Memory B cell (primary cell): ENCODE measurements around the gene PLB1.
"Not testable (repeated sequence)": the region's sequence is repeated elsewhere in the genome, so short reads cannot be mapped to it uniquely, and the experiment has no call there.

Experiments used
- ATAC-seq: fragments of 150-1000 bp; cut with Tn5 transposase; 2 replicates; pipeline ENCODE4 v1.10.0; 2021; ENCODE audit warnings: low read depth, mild to moderate bottlenecking, moderate library complexity
- DNase-seq, 2 donors: peaks; one replicate each; pipeline ENCODE4 v3.0.0; 2022; ENCODE audit warnings: low spot score in 2 of 2
- H3K27ac Mint-ChIP-seq: one replicate; pipeline ENCODE4 v1.8.0; 2022; ENCODE audit warnings: mild to moderate bottlenecking, moderate library complexity, mixed read lengths
- H3K27me3 Mint-ChIP-seq: one replicate; pipeline ENCODE4 v1.8.0; 2022; ENCODE audit warnings: mixed read lengths
- H3K36me3 Mint-ChIP-seq: one replicate; pipeline ENCODE4 v1.8.0; 2022; ENCODE audit warnings: mild to moderate bottlenecking, mixed read lengths
- H3K4me1 Mint-ChIP-seq: one replicate; pipeline ENCODE4 v1.8.0; 2022; ENCODE audit warnings: mixed read lengths
- H3K4me3 Mint-ChIP-seq: one replicate; pipeline ENCODE4 v1.8.0; 2022; ENCODE audit warnings: mild to moderate bottlenecking, moderate library complexity, mixed read lengths
- H3K9me3 Mint-ChIP-seq: one replicate; pipeline ENCODE4 v1.8.0; 2022; ENCODE audit warnings: mixed read lengths

PLB1 gene

GRCh38 chr2:28662044-28662443, 166.2 kb downstream of the PLB1 start:
- ATAC-seq (no peak), DNase-seq (no peak)
- H3K4me1 Mint-ChIP-seq = no peaks in the 10 kb centered on the region
- peaks cover 5% of the 10 kb centered on the region for H3K27me3 Mint-ChIP-seq
- no peak overlapping the region for H3K4me3 Mint-ChIP-seq
- no peaks in the 10 kb centered on the region for H3K36me3 Mint-ChIP-seq
- no peak overlapping the region for H3K27ac Mint-ChIP-seq
- no peaks in the 10 kb centered on the region for H3K9me3 Mint-ChIP-seq

GRCh38 chr2:28662468-28663181, 166.8 kb downstream of the PLB1 start:
- Mint-ChIP-seq H3K27me3 (peaks cover 8% of the 10 kb centered on the region), H3K36me3 (no peaks in the 10 kb centered on the region), H3K4me1 (no peaks in the 10 kb centered on the region), H3K9me3 (no peaks in the 10 kb centered on the region), H3K27ac (no peak overlapping the region), H3K4me3 (no peak overlapping the region)
- DNase-seq (no peak), ATAC-seq (no peak)

GRCh38 chr2:28663359-28663758, 167.5 kb downstream of the PLB1 start:
- Mint-ChIP-seq H3K27me3 (peaks cover 7% of the 10 kb centered on the region), H3K4me1 (no peaks in the 10 kb centered on the region)
- no peak for DNase-seq

GRCh38 chr2:28664120-28664842, 168.4 kb downstream of the PLB1 start:
- Mint-ChIP-seq H3K27ac (no peak overlapping the region), H3K9me3 (no peaks in the 10 kb centered on the region), H3K27me3 (peaks cover 7% of the 10 kb centered on the region), H3K4me1 (no peaks in the 10 kb centered on the region), H3K36me3 (no peaks in the 10 kb centered on the region), H3K4me3 (no peak overlapping the region)
- ATAC-seq (no peak), DNase-seq (no peak)

More at GRCh38 chr2:28663359-28663758, 167.5 kb downstream of the PLB1 start:
- no peak for ATAC-seq
- no peaks in the 10 kb centered on the region for H3K36me3 Mint-ChIP-seq
- H3K9me3 Mint-ChIP-seq = no peaks in the 10 kb centered on the region
- H3K4me3 Mint-ChIP-seq = no peak overlapping the region
- H3K27ac Mint-ChIP-seq = no peak overlapping the region

GRCh38 chr2:28665041-28665704, 169.3 kb downstream of the PLB1 start:
- DNase-seq (no peak), ATAC-seq (no peak)
- Mint-ChIP-seq H3K36me3 (no peaks in the 10 kb centered on the region), H3K27me3 (peaks cover 7% of the 10 kb centered on the region), H3K4me3 (no peak overlapping the region), H3K9me3 (no peaks in the 10 kb centered on the region), H3K27ac (no peak overlapping the region), H3K4me1 (no peaks in the 10 kb centered on the region)

- not testable (repeated sequence) for H3K27ac Mint-ChIP-seq
Observed at GRCh38 chr2:28665811-28666377, 170.0 kb downstream of the PLB1 start.

GRCh38 chr2:28666496-28667184, 170.8 kb downstream of the PLB1 start:
- Mint-ChIP-seq H3K27ac (no peak overlapping the region), H3K9me3 (peaks cover 1% of the 10 kb centered on the region), H3K4me3 (no peak overlapping the region), H3K27me3 (peaks cover 7% of the 10 kb centered on the region), H3K4me1 (no peaks in the 10 kb centered on the region), H3K36me3 (no peaks in the 10 kb centered on the region)
- ATAC-seq (no peak), DNase-seq (no peak)

More at GRCh38 chr2:28665811-28666377, 170.0 kb downstream of the PLB1 start:
- not testable (repeated sequence) for H3K36me3 Mint-ChIP-seq, H3K4me1 Mint-ChIP-seq, H3K27me3 Mint-ChIP-seq, H3K9me3 Mint-ChIP-seq, H3K4me3 Mint-ChIP-seq, DNase-seq, ATAC-seq

- Mint-ChIP-seq H3K27me3 (peaks cover 7% of the 10 kb centered on the region), H3K27ac (no peak overlapping the region), H3K4me1 (no peaks in the 10 kb centered on the region), H3K9me3 (peaks cover 3% of the 10 kb centered on the region), H3K4me3 (no peak overlapping the region), H3K36me3 (peaks cover 2% of the 10 kb centered on the region)
- DNase-seq (no peak), ATAC-seq (no peak)
Observed at GRCh38 chr2:28667261-28667660, 171.4 kb downstream of the PLB1 start.

GRCh38 chr2:28668106-28668814, 172.4 kb downstream of the PLB1 start:
- H3K27me3 Mint-ChIP-seq = peaks cover 7% of the 10 kb centered on the region
- H3K4me3 Mint-ChIP-seq = no peak overlapping the region
- peaks cover 5% of the 10 kb centered on the region for H3K36me3 Mint-ChIP-seq

GRCh38 chr2:28668880-28669279, 173.0 kb downstream of the PLB1 start:
- Mint-ChIP-seq H3K36me3 (peaks cover 5% of the 10 kb centered on the region), H3K4me1 (no peaks in the 10 kb centered on the region), H3K9me3 (peaks cover 6% of the 10 kb centered on the region), H3K27me3 (peaks cover 7% of the 10 kb centered on the region), H3K27ac (no peak overlapping the region), H3K4me3 (no peak overlapping the region)
- DNase-seq (no peak), ATAC-seq (no peak)

More at GRCh38 chr2:28668106-28668814, 172.4 kb downstream of the PLB1 start:
- Mint-ChIP-seq H3K4me1 (no peaks in the 10 kb centered on the region), H3K9me3 (peaks cover 6% of the 10 kb centered on the region), H3K27ac (no peak overlapping the region)
- no peak for DNase-seq
- ATAC-seq = no peak

GRCh38 chr2:28670856-28671255, 175.0 kb downstream of the PLB1 start:
- Mint-ChIP-seq H3K36me3 (peaks cover 5% of the 10 kb centered on the region), H3K9me3 (peaks cover 6% of the 10 kb centered on the region), H3K27ac (no peak overlapping the region), H3K4me3 (no peak overlapping the region), H3K4me1 (no peaks in the 10 kb centered on the region), H3K27me3 (peaks cover 7% of the 10 kb centered on the region)
- DNase-seq (no peak), ATAC-seq (no peak)

- ATAC-seq = no peak
- Mint-ChIP-seq H3K4me1 (no peaks in the 10 kb centered on the region), H3K27me3 (no peaks in the 10 kb centered on the region), H3K36me3 (peaks cover 5% of the 10 kb centered on the region), H3K4me3 (no peak overlapping the region), H3K9me3 (peaks cover 6% of the 10 kb centered on the region), H3K27ac (no peak overlapping the region)
- DNase-seq = no peak
Observed at GRCh38 chr2:28673338-28673737, 177.5 kb downstream of the PLB1 start.

- H3K36me3 Mint-ChIP-seq = peaks cover 5% of the 10 kb centered on the region
- no peaks in the 10 kb centered on the region for H3K4me1 Mint-ChIP-seq
- peaks cover 6% of the 10 kb centered on the region for H3K9me3 Mint-ChIP-seq
- H3K27me3 Mint-ChIP-seq = no peaks in the 10 kb centered on the region
- ATAC-seq = no peak
- H3K27ac Mint-ChIP-seq = no peak overlapping the region
- DNase-seq = no peak
- no peak overlapping the region for H3K4me3 Mint-ChIP-seq
Observed at GRCh38 chr2:28674062-28674712, 178.3 kb downstream of the PLB1 start.
